Jurkat, Clone E6-1 (cell line): ENCODE data around the gene GPR156.
A peak's percentile ranks its signal among the peaks of the same experiment; 100 is the strongest.

ENCODE experiments used
- DNase-seq: peaks from one replicate; pipeline ENCODE4 v3.0.0-alpha.2; 2011; ENCODE audit warnings: low read depth, low spot score
- H3K4me3 ChIP-seq: 2 replicates; pipeline ENCODE4 v1.5.1; 2011; ENCODE audit warnings: mild to moderate bottlenecking, low read length, control low read depth, moderate library complexity

Gene GPR156

GRCh38 chr3:120202363-120202762 lies 82.7 kb downstream of the GPR156 start:
- H3K4me3 ChIP-seq: no peak overlapping the region
- no peak for DNase-seq

GRCh38 chr3:120200493-120201235 lies 84.4 kb downstream of the GPR156 start:
- H3K4me3 ChIP-seq: no peak overlapping the region
- DNase-seq: no peak

- DNase-seq: peak; percentile 20
- no peak overlapping the region for H3K4me3 ChIP-seq
Measured at GRCh38 chr3:120198305-120198878, 86.6 kb downstream of the GPR156 start.

DNA sequence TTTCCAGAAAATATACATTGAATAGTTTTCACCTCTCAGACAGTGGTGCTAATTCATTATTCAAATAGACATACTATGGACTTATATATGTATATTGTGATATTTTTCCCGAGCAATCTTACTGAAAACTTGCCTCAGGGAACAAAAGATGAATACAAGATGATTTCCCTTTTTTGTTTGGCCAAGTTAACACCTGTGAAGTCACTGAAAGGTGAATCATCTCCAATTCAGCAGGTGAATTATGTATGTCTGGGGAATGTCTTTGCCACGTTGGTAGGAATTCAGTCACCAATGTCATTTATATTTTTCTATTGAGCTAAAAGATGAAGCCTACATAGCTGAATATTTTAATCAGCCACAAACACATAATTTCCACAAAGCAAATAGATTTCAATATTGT lies 88.2 kb downstream of the GPR156 start:
- no peak for DNase-seq
- H3K4me3 ChIP-seq: no peak overlapping the region

- no peak for DNase-seq
Measured at GRCh38 chr3:120196333-120196732, 88.7 kb downstream of the GPR156 start.

GRCh38 chr3:120193554-120193953 lies 91.5 kb downstream of the GPR156 start:
- no peak for DNase-seq
- no peak overlapping the region for H3K4me3 ChIP-seq

More at GRCh38 chr3:120196333-120196732, 88.7 kb downstream of the GPR156 start:
- H3K4me3 ChIP-seq: no peak overlapping the region

DNA sequence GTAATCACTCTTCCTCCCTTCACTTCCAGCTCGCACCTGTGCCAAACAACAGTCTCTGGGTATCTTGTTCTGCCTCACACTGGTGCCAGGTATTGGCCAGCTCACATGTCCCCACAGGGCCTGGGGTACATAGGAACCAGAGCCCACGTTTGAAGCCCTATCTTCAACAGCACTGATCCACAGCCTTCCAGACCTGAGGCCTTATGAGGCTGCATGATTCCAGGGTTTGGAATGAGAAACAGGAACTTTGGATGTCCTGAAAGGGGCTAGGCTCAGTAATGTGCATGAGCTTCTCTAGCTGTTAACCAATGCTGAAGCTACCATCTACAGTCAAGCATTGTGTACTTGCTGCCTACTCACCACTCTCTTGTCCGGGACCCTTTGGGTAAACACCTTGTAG lies 92.4 kb downstream of the GPR156 start:
- H3K4me3 ChIP-seq: no peak overlapping the region
- no peak for DNase-seq

DNA sequence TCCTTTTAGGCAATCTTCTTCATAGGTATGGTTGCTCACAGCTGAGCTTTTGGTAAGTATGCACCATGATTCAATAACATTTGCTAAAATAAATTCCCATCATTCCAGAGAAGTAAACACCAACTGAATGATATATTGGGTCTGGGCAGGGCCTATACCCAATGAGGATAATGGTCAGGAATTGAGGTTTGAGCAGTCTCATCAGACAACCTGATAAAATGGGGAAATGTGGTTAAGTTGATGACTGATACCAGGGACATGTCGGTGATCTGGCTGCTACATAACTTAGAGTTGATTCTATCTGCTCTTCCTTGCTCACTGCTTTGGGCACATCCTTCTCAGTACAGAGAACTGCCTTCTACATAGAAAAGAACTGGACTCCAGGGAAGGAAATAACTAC lies 92.9 kb downstream of the GPR156 start:
- no peak for DNase-seq
- H3K4me3 ChIP-seq: no peak overlapping the region

GRCh38 chr3:120182613-120183511 lies 102.2 kb downstream of the GPR156 start:
- DNase-seq: no peak
- H3K4me3 ChIP-seq: no peak overlapping the region

GRCh38 chr3:120181632-120182031 lies 103.4 kb downstream of the GPR156 start:
- no peak for DNase-seq
- H3K4me3 ChIP-seq: no peak overlapping the region

- H3K4me3 ChIP-seq: no peak overlapping the region
- DNase-seq: no peak
Measured at GRCh38 chr3:120180731-120181412, 104.2 kb downstream of the GPR156 start.

DNA sequence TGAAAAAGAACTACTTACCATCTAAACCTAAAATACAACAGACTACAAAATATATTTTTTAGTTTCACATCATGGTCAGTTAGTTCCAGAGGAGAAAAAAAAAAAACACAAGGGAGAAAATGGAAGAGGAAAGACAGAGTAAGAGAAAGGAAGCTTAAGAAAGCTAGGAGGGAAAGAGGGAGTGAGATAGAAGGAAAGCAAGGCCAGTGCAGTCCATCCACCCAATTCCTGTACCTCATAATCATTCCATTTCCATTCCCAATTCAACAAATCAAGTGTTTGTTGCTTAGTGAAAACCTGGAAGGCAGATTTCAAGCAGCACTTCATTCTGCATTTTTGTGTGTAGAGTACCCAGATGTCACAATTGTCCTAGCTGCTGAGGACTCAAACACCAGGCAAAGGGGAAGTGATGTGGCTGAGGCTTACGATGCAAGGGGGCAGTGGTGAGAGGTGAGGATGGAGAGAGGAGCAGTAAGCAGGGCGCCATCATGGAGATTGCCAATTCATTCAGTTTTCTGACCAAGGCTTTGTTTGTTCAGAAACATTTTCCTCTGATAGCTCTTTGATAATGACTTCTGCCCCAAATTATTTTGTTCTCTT lies 107.2 kb downstream of the GPR156 start:
- H3K4me3 ChIP-seq: no peak overlapping the region
- no peak for DNase-seq

DNA sequence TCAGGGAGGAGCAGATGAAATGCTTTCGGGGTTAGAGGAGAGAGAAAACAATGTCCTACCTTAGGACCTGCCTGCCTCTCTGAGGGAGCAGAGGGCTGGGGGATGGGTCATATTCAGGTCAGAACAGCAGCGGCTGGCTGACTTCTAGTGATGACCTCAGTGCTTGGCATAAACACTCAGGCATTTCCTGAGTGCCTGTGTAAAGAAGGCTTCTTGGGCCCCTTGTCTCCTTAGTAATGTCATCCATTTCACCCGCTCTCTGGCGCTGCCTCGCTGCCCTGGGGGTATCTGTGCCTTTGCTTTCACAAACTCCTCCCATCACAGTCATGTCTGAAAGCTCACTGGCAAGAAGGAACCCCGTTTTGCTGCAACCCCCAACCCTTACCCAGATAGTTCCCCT lies 107.9 kb downstream of the GPR156 start:
- no peak for DNase-seq
- no peak overlapping the region for H3K4me3 ChIP-seq

GRCh38 chr3:120174811-120175539 lies 110.0 kb downstream of the GPR156 start:
- no peak for DNase-seq
- H3K4me3 ChIP-seq: no peak overlapping the region

DNA sequence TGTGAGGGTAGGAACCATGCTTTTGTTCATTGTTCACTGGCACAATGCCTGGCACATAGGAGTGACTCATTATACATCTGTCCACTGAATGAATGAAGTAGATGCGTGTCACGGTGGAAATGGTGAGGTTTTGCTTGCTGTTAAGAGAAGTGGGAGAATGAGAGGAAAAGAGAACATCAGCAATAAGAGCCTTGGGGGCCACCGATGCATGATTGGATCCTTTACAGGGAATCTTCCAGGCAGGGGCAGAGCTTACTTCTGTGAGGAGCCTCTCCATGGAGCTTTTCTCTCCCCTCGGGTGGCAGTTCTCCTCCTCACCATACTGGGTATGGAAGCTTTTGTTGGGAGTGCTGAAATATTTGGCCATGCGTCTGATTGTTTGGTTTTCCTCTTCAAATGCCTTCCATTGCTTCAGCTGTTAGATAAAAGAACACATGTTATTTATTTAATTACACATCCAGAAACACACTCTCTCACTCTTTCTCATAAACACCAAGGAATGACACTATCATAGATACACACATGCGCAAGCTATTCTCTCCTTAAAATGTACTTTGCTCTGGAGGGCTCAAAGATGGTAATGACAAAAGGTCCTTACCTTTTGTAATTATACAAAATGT lies 111.9 kb downstream of the GPR156 start:
- no peak for DNase-seq

GRCh38 chr3:120172070-120172469 lies 113.0 kb downstream of the GPR156 start:
- H3K4me3 ChIP-seq: no peak overlapping the region
- no peak for DNase-seq

More for the DNA sequence above, 111.9 kb downstream of the GPR156 start:
- no peak overlapping the region for H3K4me3 ChIP-seq

DNA sequence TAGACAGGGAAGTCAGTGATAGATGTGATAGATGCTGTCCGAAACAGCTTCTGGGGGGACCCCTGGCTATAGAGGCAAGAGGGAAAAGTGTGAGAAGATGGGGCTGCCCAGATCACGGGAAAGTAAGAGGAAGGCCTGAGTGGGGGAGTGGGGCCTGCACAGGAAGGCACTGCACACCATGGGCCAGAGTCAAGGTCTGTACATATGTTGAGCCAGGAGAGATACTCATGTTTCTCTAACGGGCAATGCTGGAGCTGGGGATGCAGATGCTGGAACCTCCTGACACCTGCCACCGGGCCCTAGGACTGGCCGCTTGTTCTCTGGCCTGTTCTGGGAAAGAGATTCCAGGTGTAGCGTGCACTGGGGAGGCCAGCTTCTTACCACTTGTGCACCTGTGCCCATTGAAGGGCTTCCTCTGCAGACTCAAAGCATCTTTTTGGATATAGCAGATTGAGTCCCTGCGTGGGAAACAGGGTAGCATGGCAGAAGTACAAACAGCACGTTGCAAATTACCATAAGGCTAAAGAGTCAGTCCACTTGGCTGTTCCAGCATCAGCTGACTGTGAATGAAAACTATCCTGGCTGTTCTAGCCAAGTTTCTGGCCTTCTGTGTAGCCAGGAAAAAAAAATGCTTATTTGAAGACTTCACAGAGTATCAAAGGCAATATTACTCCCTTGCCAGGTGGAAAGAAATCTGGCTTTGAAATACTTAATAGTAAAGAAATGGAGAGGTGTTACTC lies 113.7 kb downstream of the GPR156 start:
- H3K4me3 ChIP-seq: no peak overlapping the region
- DNase-seq: no peak
